ENCODE results near the gene MCTP2.

Gene MCTP2

DNA sequence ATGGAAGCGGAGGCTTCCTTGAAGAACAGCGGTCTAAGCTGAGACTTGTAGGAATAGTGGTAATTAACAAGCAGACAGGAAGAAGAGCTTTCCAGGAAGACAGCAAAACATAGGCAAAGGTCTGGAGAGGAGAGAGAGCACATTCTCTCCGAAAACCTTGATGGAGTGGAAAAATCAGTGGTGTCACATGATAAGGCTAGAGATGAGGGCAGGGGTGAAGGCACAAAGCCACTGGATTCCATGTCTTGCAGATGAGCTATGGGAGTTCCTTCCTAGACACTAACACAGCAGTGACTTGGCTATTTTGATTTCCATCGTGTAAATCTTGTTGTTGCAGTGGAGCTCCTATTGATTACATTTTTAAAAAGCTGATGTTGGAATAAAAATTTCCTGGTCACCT lies 132.0 kb downstream of the MCTP2 start:
- DNase-seq = no peak

DNA sequence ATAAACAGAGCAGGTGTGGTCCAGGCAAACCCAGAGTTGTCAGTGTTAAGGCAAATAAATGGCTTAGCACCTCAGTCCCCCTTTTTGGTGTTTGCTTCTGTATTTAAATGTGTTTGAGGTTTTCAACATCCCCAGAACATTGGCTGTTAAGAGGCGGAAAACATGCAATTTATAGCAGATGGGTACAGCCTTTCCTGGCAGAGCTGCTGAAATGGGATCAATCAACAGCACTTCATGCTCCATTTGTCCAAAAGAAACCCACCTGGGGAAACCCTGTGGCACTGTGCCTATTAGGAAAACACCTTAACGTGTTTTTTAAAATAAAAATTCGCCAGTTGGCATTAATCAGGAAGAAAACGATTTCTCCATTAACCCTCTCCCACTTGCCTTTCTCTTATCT lies 135.4 kb downstream of the MCTP2 start:
- DNase-seq = no peak

DNA sequence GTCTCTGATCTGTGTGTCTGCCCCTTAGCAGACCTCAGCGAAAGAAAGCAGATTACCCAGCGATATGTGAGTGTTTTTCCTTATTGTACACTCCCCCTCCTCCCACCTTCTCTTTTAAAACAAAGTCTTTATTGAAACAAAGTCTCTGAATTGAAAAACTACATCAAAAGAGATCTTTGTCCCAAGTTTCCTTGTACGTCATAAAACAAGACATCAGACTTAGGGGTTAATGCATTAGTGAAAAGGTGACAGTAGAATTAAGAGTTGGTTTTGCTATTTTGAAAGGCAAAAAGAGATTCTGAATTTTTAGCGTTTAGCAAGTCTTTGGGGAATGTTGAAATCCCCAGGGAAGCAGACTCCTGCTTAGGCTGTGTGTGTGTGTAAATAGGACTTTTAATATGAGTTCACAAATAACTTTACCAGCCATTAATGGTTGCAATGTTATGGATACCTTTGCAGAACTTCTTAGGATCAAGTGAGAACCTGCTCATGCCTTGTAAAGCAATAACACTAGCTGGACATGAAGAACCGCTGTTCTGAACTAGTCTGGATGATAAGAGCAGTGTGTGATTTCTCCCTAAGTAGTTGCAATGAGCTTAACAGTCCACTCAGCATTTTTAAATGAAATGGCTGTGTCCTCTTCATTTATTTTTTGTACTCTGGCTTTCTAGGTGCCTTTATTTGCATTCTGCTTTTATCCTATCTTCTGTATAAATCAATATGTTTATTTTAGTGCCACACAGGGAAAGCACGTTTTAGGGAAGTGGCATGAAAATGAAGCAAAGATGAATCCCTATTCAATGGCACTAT lies 136.6 kb downstream of the MCTP2 start:
- DNase-seq = no peak

DNA sequence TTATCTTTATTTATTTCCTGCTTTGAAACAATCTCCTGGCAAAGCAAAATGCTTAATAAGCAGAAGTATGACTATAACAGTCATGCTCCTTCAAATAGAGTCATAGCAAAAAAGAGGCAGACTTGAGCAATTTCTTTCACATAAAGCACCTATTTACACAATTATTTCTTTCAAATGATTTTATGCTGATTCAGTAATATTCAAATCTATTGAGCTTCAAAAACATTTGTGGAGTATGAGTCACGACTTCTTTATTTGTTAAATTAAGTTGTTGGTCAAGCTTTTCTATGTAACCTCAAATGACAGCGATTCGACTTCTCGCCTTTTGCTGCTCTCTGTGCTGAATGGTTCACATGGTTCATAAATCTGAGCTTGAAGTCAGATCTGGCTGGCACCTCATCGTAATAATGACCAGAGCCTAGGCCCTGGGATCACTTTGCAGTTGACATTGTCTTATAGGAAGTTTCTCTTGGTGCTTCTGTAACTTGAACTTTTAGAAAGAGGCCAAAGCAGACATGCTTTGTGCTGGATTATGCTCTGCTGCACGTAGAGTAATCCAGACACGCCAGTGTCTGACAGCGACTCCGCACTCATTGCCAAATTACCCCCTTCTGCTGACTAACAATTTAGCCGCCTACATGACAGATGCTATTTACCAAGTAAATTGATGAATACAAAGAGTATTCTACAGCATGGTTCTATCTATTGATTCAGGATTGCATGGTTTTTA lies 139.0 kb downstream of the MCTP2 start:
- DNase-seq = no peak

DNA sequence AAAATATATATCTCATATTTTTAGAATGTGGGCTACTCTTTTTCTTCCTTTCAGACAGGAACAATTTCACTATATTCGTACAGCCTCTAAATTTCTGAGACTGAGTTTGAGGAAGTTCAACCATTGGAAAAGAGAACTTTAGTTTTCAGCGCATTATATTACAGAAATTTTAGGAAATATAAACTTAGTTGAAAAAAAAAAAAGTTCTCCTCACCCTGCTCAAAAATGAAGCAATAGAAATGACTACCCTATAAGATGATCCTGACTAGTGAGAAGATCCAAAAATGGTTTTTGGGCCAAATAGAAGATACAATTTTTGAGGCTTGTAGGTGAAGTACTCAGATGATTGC lies 139.6 kb downstream of the MCTP2 start:
- no peak for DNase-seq

DNA sequence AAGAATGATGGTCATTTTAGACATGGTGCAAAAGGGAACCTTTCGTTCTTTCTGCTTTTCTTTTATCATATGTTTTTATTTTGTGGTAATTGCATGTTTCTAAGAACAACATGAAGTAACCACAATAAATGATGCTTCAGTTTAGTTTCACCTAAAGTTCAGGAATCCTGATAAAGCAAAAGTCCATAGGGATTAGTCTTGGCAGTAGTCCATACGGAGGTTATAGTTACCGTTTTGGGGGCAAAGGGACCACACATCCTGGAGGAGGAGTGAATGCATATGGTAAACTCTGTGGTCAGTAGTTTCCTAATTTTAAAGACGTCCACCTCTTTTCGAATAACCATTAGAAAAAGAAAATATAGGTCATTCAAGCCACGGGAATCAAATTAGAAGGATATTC lies 141.5 kb downstream of the MCTP2 start:
- no peak for DNase-seq

DNA sequence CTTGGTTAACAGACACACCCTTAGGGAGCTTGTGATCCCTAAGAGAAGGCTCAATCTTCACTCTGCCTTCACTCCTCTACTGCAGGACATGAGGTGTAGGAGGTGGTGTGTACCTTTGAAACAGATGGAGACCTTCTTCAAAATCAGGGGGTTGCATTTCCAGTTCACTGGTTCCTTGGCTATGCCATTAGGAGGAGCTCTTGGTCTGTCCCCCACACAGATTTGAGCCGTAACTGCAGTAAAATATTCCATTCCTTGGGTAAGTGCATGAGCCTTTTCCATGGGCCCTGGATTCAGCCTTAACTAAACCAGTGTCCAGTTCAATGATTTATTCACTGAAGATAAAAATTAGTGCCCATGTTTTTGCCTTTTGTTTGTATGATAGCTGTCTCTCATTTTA lies 144.6 kb downstream of the MCTP2 start:
- no peak for DNase-seq

DNA sequence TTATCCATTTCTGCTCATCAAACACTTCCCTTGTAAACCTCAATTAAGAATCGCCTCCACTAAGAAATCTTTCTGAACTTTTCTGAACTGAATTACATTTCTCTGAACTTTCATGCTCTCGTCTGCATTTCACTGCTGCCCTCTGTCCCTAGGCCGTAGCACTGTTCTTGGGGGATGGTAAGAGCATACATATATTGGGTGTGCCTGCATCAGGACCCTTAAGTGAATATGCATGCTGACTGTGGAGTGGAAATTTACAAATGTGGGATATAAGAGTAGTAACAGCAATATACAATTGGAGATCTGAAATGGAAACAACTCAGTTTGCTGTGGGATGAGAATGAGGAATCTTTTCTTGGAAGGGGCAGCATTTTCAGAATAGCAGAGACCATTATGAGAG lies 148.6 kb downstream of the MCTP2 start:
- DNase-seq = no peak

DNA sequence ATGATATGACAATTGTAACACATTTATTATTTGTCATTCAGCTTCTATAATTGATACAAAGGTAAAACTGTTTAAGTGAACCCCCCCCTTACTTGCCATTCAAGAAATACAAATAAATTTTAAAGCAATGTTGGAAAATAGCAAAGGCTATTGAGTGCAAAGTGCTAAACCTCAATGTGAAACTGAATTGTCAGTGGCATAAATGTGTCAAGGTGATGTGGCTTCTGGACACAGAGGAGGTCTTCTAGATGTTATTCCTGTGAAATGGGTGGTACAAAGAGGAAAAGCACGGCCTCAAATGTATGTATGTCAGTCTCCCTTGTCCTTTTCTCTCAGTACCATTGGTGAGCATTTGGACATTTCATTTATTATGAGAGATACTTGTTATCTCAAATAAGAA lies 149.4 kb downstream of the MCTP2 start:
- no peak for DNase-seq

DNA sequence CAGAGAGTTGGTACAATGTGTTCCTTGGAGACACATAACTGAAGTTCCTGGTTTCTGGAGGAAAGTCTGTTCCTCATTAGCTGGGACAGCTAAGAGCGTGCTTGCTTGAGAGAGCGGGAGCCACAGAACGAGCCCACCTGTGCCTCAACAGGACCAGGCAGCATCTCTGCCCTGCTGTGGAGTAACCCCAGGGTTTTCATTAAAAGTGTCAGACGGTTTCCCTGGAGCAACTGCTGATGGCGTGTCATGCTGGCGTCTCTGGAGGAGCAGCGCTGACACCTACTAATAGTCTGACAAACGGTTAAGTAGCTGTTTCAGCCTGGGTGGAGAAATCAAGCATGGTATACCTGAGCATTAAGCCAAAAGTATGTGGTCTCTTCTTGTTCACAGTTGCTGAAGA lies 150.0 kb downstream of the MCTP2 start:
- no peak for DNase-seq

DNA sequence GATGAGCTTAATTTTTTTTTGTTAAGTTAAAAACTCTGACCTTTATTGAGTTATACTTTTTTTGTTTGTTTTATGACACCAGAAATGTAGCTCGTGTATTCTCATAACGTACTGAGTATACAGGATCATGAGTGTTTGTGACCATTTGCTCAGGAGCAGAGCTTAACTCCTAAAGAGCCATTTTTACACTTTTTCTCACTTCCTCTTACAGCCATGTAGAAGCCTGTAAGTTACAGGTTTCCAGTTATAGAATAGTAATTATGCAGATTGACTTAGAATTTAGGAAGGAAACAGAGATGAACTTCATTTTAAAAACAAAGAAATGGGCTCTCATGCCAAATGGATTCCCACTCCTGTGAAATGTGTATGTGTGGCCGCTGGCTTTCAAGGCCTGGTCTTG lies 151.7 kb downstream of the MCTP2 start:
- no peak for DNase-seq

DNA sequence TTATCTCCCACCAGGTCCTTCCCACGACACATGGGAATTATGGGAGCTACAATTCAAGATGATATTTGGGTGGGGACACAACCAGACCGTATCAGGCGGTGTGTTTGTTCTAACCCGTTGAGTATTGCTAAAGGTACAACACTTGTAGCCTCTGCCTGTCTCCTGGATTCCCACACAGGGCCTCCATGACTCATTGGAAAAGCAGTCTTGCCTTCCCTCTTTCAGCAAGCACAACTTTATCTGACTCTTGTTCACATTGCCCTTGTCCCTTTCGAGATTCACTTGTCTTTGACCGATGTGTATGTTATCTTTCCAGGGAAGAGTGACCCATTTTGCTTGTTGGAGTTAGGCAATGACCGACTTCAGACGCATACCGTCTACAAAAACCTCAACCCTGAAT lies 152.3 kb downstream of the MCTP2 start:
- no peak for DNase-seq

DNA sequence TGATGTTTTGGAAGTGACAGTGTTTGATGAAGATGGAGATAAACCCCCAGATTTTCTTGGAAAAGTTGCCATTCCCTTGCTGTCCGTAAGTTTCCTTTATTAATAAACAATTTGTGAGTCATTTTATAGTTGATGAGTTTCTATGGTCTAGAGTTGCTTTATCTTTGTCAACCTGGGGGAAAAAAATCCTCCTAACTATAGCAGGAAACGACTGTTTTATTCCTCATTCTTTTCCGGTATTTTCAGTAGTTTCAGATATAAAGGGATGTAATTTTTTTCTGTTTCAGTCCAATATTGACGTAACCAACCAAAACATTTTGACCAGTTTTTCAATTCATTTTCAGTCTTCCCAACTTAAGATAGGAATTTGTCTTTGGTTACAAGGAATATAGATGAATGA lies 154.1 kb downstream of the MCTP2 start:
- no peak for DNase-seq

DNA sequence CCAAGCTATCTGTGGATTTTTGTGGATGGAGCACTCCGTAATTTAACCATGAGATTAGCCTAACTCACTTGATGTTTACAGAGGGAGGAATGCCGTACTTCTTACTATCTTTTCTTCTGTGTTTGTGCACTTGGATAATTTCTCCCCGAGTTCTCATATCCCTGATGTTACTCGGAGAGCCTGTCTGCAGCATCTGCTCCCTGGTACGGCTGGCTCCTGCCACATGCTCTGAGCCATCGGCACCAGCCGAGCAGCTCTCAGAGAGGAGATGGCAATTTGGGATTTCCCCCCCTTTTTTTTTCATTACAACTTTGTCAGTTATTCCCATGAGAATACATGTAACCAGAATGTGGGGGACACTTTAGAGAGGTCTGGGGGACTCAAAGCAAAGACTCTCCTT lies 155.0 kb downstream of the MCTP2 start:
- DNase-seq = no peak

DNA sequence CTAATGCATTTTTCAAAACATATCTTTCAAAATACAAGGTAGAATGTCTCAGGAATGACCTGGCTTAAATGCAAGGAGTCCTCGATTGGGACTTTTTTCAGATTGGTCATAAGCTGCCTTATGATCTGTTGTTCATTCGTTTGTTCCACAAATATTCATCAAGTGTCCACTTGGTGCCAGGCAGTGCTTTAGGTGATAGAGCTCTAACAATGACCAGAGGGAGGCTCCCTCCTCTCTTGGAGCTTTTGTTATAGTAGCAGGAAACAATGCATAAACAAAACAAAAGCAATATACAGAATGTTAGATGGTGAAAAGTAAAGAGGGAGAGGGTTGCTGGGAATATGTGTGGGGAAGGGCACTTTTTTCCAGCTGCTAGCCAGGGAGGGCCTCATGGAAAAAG lies 156.1 kb downstream of the MCTP2 start:
- DNase-seq = no peak

DNA sequence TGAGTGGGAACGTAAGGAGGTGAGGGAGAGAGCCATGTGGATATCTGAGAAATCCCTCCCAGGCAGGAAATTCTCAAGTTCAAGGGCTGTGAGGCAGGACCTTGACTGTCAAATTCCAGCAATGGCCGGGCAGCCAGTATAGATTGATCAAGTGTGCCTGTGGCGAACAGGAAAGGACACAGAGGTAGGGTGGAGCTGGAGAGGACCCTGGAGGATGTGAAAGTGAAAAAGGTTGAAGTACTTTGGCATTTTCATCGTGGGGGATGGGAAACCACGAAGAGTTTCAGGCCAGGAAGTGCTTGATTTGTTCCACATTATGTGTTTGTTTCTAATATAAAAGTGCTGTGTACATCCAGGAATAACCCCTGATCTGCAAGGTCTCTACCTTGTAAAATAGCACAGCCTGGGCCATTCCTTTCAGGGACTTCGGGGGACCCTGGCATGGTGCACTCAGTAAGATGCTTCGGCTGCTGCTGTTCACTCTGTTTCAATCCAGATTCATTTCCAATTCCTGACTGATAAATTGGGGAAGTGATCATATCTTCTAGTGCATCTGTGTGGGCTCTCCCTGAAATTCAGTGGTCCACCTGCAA lies 156.6 kb downstream of the MCTP2 start:
- DNase-seq = no peak

DNA sequence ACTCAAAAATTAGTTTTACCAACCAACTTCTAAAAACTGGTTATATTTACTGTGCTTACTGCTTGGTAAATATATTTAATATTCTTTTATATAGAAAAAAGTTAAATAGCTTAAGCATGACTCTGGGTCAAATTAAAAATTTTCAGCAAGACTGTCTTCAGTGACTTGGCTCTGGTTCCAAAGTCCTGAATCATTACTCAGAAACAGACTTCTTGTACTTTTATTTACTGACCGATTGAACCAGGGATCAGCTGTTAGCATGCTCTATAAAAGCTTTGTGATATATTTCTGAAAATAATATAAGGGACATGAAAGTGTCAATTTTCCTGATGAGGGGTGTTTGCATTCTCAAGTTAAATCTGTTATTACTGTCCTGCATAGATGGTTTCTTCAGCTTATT lies 164.3 kb downstream of the MCTP2 start:
- DNase-seq = no peak

DNA sequence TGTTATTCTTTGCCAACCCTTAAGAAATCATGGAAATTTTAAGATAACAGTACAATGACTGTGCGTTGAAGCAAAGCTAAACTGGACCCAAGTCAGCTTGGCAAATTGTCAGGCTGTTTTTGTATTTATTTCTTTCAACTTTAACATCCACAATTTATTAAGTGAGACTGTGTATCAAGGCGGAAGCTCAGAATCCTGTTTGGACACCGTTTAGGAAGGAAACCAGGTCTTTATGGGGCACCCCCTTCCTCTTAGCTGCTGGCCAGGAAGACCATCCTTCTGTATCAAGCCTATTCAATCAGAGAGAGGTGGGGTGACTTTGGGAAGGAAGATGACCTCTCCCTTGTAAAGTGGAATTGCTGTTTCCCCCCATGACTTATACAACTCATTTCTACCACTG lies 166.0 kb downstream of the MCTP2 start:
- no peak for DNase-seq

DNA sequence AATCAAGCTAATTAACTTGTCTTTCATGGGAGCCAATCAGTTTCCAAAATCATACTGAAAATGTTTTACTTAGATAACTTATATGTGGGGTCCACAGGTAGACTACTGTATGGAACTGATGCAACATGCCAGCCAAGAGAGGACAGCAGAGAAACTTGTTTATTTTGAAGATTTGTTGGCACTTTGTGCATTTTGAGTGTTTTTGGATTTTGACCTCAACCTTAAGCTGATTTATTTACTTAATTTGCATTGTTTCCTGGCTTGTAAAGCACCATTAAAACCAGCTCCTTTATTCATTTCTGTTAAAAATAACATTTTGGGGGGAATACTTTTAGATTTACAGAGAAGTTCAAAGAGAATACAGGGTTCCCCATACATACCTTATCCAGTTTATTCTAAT lies 166.6 kb downstream of the MCTP2 start:
- no peak for DNase-seq

DNA sequence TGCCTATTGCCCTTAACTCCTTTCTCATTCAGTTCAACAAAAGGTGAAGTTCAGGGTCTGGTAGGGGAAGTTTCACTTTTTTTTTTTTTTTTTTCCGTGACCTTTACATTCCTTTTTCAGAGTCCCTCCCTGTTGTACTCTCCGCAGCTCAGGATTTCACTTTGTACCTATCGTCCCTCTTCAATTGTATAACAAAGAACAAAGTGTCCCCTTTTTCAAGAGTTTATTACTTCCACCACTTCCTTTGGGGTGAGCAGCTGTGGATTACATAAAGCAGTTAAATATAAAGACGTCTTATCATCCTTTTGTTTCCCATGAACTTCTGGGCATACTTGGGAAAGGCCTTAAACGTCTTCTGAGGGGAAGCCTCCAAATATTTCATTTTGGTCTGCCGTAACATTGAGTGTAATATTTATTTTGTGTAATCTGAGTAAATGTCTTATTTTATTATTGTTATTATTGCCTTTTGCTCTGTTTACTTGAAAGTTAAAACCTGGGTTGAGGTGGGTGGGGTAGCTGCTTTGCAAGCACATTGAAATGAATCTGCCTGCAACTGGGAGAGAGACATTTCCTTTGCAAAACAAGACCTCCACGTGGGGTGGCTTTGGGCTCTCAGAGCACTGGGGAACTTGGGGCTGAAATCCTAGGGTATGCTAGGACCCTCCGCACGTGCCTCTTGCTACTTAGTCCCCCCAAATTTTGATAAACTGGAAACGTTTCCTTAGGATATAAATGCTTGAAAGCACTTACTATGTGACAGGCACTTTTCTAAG lies 169.4 kb downstream of the MCTP2 start:
- DNase-seq = no peak

DNA sequence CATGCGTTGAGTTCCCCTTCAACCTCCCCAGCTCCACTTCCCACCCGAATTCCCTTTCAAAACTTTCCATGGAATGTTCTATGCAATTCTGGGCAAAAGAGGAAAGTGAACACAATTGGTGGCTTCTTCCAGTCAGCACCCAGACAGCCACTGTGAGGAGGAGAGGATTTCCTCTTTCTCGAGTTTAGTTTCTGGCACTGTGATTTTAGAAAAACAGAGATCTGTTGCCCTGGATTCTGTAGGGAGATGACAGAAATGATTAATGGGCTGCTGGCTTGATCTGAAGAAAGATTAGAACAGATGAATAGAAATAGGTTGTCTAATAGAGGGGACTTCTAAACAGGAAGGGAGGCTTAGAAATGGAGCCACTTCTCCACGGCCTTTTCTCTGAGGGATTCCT lies 172.0 kb downstream of the MCTP2 start:
- no peak for DNase-seq

DNA sequence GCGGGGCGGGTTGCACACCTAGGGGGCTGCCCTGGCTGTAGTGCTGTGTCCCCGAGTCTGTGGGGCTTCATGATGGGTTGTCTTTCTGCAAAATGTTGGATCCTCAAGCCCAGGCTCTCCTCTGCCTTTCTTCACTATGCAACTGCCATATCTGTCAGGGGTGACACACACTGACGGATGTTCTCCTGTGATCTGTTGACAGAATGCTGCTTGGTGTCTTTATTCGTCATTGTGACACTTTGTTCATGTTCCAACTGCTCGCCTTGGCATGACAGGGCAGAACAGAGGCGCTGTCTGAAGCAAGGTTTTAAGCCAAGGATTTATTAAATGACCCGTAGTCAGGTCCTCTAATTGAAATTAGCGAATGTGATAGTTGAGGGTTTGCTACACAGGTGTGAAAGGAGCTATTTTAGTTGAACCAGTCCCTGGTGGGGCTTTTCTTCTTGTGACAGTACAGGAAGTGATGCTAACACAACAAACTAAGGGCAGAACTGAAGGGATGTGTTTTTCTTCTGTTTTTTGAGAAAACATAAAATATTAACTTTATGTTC lies 173.4 kb downstream of the MCTP2 start:
- DNase-seq = no peak

DNA sequence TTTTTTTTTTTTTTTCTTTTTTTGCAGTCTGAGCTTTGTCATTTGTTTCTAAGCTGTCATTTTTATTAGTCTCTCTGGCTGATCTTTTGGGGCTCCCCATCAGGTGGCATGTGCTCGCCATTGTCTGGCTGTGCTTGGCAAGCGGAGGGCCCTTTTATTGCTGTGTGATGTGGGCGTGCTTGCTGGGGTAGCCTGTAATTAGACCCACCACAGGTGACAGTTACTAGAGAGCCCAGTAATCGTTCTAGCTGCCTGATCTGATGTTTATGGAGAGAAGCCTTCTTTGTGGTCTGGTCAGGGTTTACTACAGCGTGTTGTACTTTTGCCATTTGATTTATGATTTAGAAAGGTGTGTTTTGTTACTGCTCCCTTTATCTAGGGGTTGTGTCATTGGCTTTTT lies 179.9 kb downstream of the MCTP2 start:
- no peak for DNase-seq

Data from DMS 273 treated with DMSO at 0.1 percent for 48 hours (cell line).